Left renal cortex interstitium (tissue), 4 donors: ENCODE measurements around the gene WBP1L. TPM values are rescaled to one million over a fixed set of nuclear protein-coding genes. Genes with fewer than 3 reads are reported as not detected.
"Not testable (repeated sequence)": the region's sequence is repeated elsewhere in the genome, so short reads cannot be mapped to it uniquely, and the experiment has no call there.

ENCODE experiments used
- DNase-seq, 4 donors: peaks; one replicate each; pipeline ENCODE4 v3.0.0-alpha.2; 2013; ENCODE audit warnings: low read depth in 4 of 4, low spot score in 2 of 4, missing footprints in 1 of 4
- polyA plus RNA-seq, 4 donors: library from polyadenylated mRNA; unstranded; fragments of 120-200 nt; gene quantifications; one replicate each; pipeline ENCODE4 v1.2.1, GENCODE V29; 2013; ENCODE audit not compliant: insufficient read length in 4 of 4

WBP1L gene
- polyA plus RNA-seq, 4 donors: 46.4 to 52.4 (median 46.7) TPM

GRCh38 chr10:102831322-102832071 lies 87.7 kb downstream of the WBP1L start:
- no peak for DNase-seq

- no peak for DNase-seq
Measured at GRCh38 chr10:102832248-102832647, 88.5 kb downstream of the WBP1L start.

GRCh38 chr10:102832987-102833386 lies 89.2 kb downstream of the WBP1L start:
- no peak for DNase-seq

GRCh38 chr10:102834143-102834542 lies 90.4 kb downstream of the WBP1L start:
- no peak for DNase-seq

GRCh38 chr10:102835007-102835482 lies 91.3 kb downstream of the WBP1L start:
- peak in 1 of 4 donors; percentile 65 for DNase-seq

GRCh38 chr10:102837230-102837721 lies 93.5 kb downstream of the WBP1L start, which contains the start of gene CYP17A1:
Gene CYP17A1, minus strand, starts transcription at chr10:102837413. Its CDS starts 52 bp downstream, at chr10:102837361.
- no peak for DNase-seq

GRCh38 chr10:102838276-102838927 lies 94.7 kb downstream of the WBP1L start:
- not testable (repeated sequence) for DNase-seq

GRCh38 chr10:102841827-102842345 lies 98.1 kb downstream of the WBP1L start:
- DNase-seq: no peak

- not testable (repeated sequence) for DNase-seq
Measured at GRCh38 chr10:102843139-102843538, 99.4 kb downstream of the WBP1L start.

GRCh38 chr10:102844190-102844776 lies 100.5 kb downstream of the WBP1L start:
- not testable (repeated sequence) for DNase-seq

- no peak for DNase-seq
Measured at GRCh38 chr10:102845352-102845902, 101.7 kb downstream of the WBP1L start.

GRCh38 chr10:102850025-102850518 lies 106.3 kb downstream of the WBP1L start:
- DNase-seq: no peak

GRCh38 chr10:102853237-102853636 lies 109.5 kb downstream of the WBP1L start:
- DNase-seq: not testable (repeated sequence)

GRCh38 chr10:102855731-102856436 lies 112.1 kb downstream of the WBP1L start:
- not testable (repeated sequence) for DNase-seq

GRCh38 chr10:102856758-102857424 lies 113.1 kb downstream of the WBP1L start:
- DNase-seq: no peak

- no peak for DNase-seq
Measured at GRCh38 chr10:102859911-102860310, 116.2 kb downstream of the WBP1L start.

- no peak for DNase-seq
Measured at GRCh38 chr10:102863660-102864059, 119.9 kb downstream of the WBP1L start.

GRCh38 chr10:102865620-102866019 lies 121.9 kb downstream of the WBP1L start:
- DNase-seq: no peak
